GM19193 (cell line): ENCODE measurements around the gene DMBX1.

Experiments
- POLR2A ChIP-seq: IDR thresholded peaks from 4 replicates; pipeline ENCODE4 v1.6.1; 2011; ENCODE audit not compliant: insufficient read depth, insufficient read length; ENCODE audit errors: extremely low read depth

Gene DMBX1

DNA sequence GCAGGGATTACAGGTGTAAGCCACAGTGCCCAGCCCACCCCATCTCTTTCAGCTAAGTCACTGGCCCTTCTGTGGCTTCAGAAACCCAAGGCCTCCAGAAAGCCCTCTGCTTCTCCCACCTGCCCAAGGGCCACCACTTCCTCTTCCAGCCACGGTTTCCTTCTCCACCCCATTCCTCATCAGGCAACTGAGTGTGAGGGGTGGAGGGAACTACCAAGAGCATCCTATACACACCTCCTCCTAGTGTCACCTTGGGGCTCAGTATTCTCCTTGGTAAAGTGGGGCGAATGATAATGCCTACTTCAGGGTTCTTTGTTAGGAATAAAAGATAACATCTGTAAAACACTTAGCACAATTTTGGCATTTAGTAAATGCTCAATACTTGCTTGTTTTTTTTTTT, 31.8 kb downstream of the DMBX1 start:
- no peak for TF ChIP-seq POLR2A

- TF ChIP-seq POLR2A: no peak
These were observed 32.7 kb downstream of the DMBX1 start for GRCh38 chr1:46522184-46522968.

DNA sequence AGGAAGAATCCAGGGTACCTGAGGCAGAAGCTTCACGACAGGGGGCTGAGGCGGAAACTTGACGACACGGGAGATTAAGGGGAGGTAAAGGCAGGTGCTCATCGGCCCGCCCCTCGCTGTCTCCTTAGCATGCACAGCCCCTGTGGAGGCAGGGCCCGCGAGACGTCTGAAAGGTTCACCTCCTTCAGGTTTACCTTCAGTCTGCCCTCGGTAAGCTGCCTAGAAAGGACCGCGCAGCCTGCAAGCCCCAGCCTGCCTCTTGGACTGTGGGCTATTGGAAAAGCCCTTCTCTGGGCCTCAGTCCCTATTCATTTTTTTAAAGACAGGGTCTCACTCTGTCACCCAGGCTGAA, 33.3 kb downstream of the DMBX1 start:
- TF ChIP-seq POLR2A: no peak

DNA sequence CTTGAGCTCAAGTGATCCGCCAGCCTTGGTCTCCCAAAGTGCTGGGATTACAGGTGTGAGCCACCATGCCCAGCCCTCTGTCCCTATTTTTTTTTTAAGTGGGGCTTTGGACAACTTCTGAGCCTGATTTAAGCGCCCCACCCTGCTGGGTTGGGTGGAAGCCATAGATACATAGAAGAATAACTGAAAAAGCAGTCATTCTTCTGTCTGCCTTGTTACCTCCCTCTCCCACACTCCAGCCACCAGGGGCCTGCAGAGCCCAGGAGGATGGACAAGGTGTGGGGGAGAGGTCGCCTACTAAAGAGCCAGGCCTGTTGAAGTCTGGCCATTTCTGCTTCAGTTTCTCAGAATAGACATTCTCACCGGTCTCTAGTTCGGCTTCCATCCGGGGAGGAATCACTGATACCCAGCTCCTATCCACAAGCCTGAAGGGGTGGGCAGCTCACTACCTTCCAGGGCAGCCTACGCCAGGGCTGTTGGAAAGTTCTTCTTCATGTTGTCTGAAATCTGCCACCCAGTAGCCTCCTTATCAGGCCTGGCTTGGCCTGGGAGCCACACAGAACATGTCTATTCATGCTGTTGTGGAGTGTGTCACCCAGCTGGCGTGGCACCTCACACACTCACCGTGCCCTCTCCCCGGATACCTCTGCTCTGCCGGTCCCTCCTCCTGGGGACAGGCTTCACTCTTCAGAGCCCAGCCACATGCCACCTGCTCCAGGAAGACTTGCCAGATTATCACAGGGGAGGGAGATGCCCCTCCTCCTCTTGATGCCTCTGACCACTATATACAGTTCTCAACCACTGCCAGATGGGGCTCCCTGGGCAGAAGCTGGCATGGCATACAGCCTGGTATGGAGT, 34.1 kb downstream of the DMBX1 start:
- TF ChIP-seq POLR2A: no peak

DNA sequence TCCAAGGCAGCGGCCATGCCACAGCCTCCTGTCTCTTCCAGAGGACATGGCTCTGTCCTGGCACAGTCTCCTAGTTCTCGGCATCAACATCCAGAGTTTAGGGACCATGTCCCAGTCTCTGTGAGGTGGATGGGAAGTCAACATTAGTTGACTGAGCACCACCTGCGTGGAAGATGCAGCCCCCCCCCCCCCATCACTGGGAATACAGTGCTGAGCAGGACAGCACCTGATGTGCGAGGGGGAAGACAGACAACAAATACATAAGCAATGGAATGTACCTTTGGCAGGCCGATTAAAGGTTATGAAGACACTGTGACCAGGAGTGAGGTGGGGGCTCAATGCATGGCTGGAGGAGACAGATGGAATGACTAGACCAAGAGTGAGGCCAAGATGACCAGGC, 35.2 kb downstream of the DMBX1 start:
- no peak for TF ChIP-seq POLR2A

DNA sequence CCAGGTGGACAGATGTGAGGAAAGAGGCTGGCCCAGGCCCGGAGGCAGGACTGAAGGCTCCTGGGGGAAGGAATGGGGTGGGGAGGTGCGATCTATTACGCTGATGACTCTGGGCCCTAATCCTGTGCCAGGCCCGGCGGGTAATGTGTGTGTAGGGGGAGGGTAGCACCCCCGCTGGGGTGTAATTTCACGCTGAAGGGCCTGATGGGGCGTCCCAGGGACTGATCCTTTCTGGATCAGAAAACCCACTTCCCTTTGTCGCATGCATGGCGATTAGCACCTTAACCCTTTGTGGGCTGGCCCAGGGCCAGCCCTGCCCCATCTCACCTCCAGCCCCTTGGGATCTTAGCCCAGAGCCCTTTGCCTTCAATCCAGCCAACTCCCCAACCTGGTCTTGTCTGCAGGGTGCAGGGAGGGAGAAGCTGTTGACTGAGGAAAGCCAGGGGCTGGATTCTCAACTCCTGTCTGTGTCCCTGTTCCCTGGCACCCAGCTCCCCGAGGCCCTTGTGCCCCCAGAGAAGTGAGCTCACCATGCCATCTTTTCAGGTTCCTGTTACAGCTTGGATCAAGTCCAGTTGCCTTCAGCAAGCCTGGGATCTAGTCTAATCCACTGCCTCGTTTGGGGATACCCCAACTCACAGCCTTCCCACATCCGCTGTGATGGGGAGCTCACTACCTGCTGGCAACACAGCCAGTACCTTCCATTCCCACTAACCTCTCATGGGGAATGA, 35.8 kb downstream of the DMBX1 start:
- TF ChIP-seq POLR2A: no peak

DNA sequence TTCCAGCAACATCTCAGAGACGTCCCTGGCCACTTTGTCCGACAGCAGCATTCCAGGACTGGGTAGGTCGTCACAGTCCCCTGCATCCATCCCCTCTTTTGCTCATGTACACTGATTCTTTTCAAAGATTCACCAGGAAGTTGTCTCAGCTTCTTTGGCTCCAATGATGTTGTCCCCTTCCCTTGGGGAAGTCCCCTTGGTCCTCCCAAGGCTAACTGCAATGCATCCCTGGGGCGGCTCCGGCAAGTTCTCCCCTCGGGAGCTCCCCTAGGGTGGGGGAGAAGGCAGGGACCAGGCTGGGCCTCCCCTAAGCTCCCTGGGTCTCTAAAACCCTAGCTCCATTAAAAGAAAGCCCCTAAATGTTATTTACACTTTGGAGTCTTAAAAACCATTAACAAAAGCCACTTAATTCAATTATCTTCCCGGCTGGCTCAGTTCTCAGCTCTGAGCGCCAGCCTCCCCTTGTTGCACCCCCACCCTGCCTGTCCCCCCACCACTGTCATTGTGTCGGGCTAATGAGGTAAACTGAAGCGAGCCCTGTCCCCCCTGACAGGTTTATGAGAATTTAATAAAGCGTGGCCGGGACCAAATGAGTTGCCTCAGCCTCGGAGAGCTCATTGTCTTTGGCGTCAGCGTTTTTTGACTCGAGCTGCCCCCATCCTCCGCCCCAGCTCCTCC, 36.5 kb downstream of the DMBX1 start:
- no peak for TF ChIP-seq POLR2A

DNA sequence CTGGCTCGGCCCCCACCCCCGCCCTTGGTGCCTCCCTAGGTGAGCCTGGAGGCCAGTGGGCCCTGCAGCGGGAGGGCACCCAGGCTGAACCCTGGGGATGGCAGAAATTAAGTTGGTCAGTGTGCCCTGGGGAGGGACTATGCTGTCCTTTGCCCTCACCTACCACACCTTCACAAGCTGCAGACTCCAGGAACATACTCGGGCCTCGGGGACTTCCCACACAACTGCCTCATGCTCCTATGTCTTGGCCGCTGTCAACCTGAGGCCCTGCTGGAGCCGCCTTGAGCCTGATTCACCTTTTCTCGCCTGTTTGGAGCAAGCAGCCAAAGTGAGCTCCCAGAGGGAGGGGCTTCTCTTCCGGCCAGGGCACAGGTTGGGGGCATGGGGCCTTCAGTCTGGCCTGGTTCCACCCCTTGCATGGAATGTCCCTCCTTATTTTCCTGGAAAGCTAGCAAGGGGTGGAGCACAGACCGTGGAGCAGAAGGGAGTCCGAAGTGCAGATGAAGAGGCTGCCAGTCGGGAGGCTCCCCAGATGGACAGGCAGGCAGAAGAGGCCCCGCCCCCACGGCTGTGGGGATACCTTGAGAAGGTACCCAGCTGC, 37.2 kb downstream of the DMBX1 start:
- TF ChIP-seq POLR2A: no peak

DNA sequence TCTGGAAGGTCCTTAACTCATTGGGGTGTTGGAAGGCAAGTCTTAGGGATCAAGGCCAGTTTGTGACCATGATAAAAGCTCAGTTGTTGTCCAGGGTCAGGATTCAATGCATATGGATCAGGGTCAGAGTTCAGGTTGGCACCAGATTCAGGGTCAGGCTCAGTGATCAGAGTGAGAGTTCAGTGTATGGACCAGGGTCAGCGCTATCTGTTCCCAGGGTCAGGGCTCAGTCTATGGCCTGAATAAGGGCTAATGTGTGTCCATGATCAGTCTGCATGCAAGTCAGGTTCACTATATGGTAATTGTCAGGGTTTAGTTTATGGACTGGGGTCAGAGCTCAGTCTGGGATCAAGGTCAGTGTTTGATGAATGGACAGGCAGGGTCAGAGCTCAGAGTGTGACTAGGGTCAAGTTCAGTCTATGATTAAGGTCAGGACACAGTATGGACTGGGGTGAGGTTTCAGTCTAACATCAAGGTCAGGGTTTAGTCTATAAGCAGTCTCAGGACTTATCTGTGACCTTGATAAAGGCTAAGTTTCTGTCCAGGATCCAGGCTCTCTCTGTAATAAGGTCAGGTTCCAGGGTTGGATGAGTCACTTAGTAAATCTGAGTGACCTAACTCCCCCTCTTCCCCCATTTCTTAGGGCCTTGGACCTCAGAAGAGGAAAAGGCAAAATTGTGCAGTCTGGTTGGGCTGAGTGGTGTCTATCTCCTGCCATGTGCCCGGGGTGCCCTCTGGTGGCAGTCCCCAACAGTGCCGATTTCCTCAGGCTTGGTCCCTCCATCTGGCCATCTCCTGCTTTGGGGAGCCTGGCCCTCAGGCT, 38.0 kb downstream of the DMBX1 start:
- no peak for TF ChIP-seq POLR2A

GRCh38 chr1:46528297-46528955, 38.8 kb downstream of the DMBX1 start:
- TF ChIP-seq POLR2A: no peak

- no peak for TF ChIP-seq POLR2A
These were observed 39.5 kb downstream of the DMBX1 start for GRCh38 chr1:46529031-46529630.

- no peak for TF ChIP-seq POLR2A
These were observed 40.7 kb downstream of the DMBX1 start for GRCh38 chr1:46530311-46530710.
